IPS-15b (cell line): ENCODE data around the gene GORASP1.

Source experiments
- H3K27me3 ChIP-seq: one replicate; pipeline ENCODE4 v1.6.1; 2013; ENCODE audit warnings: low read length; ENCODE audit not compliant: control insufficient read depth, insufficient read depth
- H3K36me3 ChIP-seq: one replicate; pipeline ENCODE4 v1.6.1; 2013; ENCODE audit warnings: low read length; ENCODE audit not compliant: control insufficient read depth, insufficient read depth
- H3K4me1 ChIP-seq: one replicate; pipeline ENCODE4 v1.6.1; 2013; ENCODE audit warnings: mild to moderate bottlenecking, low read length; ENCODE audit not compliant: control insufficient read depth, insufficient read depth
- H3K4me3 ChIP-seq: one replicate; pipeline ENCODE4 v1.5.1; 2013; ENCODE audit warnings: low read depth, low read length
- H3K9ac ChIP-seq: one replicate; pipeline ENCODE4 v1.6.1; 2013; ENCODE audit warnings: low read depth, mild to moderate bottlenecking, low read length
- H3K9me3 ChIP-seq: one replicate; pipeline ENCODE4 v1.6.1; 2013; ENCODE audit warnings: mild to moderate bottlenecking, low read length; ENCODE audit not compliant: control insufficient read depth, insufficient read depth

GORASP1 gene

DNA sequence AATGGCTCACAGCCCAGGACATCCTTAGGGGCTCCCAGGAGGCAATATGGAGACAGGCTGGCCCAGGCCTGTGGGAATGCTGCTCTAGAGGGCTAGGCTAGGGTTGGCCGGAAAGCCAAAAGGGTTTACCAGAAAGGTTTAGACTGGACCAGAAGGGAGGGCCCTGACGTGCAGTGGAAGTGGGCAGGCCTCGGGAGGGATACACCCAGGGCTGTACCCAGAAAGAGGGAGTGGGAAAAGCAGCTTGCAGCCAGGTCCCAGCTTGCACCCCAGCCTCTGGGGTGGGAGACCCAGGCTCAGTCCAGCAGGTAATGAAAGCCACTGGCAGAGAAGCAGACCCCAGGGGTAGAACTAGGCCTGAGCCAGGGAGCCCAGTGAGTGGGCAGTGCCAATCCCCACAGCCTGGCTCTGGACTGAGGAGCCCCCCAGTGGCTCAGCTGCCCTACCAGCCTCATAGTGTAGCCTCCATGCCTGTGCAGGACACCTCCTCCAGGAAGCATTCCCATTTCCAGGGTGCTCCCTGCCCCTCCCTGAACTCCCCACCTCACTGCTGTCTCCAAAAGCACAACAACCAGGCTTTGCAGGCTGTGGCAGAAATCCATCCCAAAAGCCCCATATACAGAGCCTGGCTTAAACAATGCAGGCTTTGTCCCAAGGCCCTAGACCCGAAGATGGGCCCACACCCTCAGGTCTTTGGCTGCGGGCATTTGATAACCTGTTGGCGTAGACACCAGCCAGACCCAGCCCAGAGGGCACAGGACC is 3.5 kb downstream of the GORASP1 start:
- no peaks in the 10 kb centered on the region for H3K9me3 ChIP-seq
- peaks cover 3% of the 10 kb centered on the region for H3K4me1 ChIP-seq
- no peak overlapping the region for H3K4me3 ChIP-seq
- peaks cover 4% of the 10 kb centered on the region for H3K36me3 ChIP-seq
- H3K9ac ChIP-seq, result no peak overlapping the region
- peaks cover 15% of the 10 kb centered on the region for H3K27me3 ChIP-seq

DNA sequence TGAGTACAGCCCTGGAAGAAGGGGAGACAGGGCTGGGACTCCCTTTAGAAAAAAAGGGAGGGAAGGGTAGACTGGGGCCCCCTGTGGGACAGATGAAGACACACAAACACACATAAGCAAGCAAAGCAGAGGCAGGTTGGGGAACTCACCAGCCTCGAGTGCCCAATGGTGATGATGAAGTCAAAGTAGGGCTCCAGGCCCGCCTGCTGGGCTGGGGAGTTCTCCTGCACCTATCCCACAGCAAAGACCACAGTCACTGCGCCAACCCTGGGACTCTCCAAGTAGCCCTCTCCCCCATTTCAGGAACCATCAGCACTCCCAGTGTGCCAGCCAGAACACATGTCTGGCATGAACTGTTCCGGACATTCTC is 4.1 kb downstream of the GORASP1 start:
- no peak overlapping the region for H3K4me3 ChIP-seq
- H3K36me3 ChIP-seq, result peaks cover 10% of the 10 kb centered on the region
- peaks cover 12% of the 10 kb centered on the region for H3K27me3 ChIP-seq
- no peak overlapping the region for H3K9ac ChIP-seq
- no peaks in the 10 kb centered on the region for H3K9me3 ChIP-seq
- H3K4me1 ChIP-seq, result peaks cover 3% of the 10 kb centered on the region

DNA sequence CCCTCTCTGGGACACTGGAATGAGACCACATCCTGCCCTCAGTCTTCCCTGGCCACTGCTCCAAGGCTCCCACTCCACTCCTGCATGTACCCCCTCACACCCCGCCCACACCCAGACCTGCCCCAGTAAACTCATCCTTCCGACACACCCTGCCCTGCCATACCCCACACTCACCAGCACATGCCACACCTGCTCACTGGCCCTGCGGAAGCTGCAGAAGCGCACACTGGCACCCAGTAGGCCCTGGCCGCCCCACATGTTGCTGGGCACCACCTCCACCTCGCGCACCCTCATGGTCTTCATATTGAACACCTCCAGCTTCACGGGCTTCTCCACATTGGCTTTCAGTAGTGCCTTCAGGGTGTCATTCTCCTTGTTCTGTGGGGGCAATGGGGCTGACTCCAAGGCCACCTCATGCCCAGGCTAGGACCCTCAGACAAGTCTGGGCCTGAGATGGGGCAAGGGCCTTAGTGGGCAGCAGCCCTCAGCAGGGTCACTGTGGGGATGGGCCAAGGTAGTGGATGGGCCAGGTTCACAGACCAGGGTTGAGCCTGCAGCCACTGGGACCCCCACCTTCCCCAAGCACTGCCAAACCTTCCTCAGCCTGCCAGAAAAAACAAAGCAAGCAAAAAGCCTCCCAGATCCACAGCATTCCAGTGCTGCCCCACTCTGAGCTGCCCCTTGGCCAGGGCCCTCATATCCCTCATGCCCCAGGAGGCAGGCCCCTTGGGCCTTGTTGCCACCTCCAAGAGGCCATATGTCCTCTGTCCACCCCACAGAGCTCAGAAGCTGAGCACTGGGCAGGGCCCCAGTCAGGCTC is 4.7 kb downstream of the GORASP1 start:
- Histone ChIP-seq H3K4me1 (no peaks in the 10 kb centered on the region), H3K9ac (no peak overlapping the region), H3K4me3 (no peak overlapping the region), H3K9me3 (no peaks in the 10 kb centered on the region), H3K27me3 (peaks cover 8% of the 10 kb centered on the region), H3K36me3 (peaks cover 16% of the 10 kb centered on the region)

DNA sequence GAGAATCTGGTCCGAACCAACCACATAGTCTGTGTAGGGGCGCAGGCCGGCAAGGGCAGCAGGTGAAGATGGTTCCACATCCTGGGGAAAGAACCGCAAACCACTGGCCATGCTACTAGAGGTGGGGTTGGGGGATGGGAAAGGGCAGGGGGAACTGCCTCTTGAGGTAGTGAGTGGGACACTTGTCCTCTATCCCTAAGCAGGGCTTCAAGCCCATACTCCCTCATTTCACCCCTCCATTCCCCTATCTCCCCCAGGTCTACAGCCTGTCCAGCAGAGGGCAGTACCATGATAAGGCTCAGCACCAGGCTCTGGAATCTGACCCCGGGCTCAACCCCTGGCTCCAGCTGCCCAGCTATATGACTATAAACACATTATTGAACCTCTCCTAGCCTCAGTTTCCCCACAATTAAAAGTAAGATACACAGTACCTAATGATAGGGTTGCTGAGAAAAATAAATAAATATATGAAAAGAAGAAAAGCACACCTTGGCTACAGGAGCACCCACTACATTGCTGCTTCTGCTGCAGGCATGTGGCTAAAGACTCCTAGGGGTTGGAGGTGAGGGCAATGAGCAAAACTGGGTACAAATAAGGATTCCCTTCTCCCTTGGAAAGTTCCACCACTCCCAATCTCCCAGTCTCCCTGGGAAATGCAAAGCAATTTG is 6.3 kb downstream of the GORASP1 start:
- Histone ChIP-seq H3K27me3 (peaks cover 4% of the 10 kb centered on the region), H3K9ac (no peak overlapping the region), H3K4me3 (no peak overlapping the region), H3K4me1 (no peaks in the 10 kb centered on the region), H3K9me3 (no peaks in the 10 kb centered on the region), H3K36me3 (peaks cover 19% of the 10 kb centered on the region)

DNA sequence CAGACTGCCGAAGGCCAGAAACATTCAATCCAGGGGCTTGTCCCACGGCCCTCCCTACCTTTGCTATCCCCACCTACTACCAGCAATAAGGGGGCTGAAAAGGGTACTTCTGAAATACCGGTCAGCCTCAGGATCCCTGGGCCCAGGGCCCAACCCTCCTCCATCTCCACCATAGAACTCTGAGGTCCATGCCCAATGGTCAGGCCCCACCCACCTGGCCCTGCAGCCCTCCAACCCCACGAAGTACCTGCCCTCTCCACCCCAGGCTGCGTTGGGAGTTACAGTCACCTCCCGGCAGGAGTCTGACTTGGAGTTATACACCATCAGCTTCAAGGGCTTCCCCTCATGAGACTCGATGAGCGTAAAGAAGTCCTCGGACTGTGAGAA is 6.9 kb downstream of the GORASP1 start:
- peaks cover 19% of the 10 kb centered on the region for H3K36me3 ChIP-seq

DNA sequence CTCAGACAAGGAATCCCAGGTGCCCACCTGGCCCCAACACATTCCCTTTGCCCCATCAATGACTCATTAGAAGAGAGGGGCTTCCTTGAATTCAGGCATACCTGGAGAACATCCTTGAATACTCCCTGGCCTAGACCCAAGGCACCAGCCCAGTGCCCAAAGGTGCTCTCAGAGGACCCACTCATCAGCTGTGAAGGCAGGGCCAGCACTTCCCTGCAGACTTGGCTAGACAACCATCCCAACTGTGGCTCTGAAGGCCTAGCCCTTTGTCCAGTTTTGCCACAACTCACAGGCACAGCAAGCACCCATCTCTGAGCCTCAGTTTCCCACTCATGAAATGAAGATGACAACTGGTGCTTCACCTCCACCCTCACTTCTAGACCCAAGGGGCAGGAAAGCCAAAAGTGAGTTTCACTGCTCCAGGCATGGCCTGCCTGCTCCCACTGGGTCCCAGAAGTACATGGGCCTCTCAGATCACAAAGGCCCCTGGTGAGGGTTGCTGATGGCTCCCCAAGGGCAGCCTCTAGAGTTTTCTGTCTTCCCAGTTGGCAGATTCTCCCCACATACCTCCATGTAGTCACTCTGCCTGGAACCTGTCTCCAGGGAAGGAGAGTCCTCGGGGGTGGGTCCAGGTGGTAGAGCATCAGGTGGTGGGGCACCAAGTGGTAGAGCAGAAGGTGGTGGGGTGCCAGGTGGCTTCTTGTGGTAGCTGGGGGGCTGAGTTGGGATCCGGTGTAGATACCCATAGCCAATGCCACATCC is 7.5 kb downstream of the GORASP1 start:
- Histone ChIP-seq H3K27me3 (no peaks in the 10 kb centered on the region), H3K4me1 (no peaks in the 10 kb centered on the region), H3K4me3 (no peak overlapping the region), H3K36me3 (peaks cover 25% of the 10 kb centered on the region), H3K9ac (no peak overlapping the region), H3K9me3 (no peaks in the 10 kb centered on the region)

More for the DNA sequence above, 6.9 kb downstream of the GORASP1 start:
- Histone ChIP-seq H3K4me3 (no peak overlapping the region), H3K9ac (no peak overlapping the region), H3K4me1 (no peaks in the 10 kb centered on the region), H3K27me3 (no peaks in the 10 kb centered on the region), H3K9me3 (no peaks in the 10 kb centered on the region)

DNA sequence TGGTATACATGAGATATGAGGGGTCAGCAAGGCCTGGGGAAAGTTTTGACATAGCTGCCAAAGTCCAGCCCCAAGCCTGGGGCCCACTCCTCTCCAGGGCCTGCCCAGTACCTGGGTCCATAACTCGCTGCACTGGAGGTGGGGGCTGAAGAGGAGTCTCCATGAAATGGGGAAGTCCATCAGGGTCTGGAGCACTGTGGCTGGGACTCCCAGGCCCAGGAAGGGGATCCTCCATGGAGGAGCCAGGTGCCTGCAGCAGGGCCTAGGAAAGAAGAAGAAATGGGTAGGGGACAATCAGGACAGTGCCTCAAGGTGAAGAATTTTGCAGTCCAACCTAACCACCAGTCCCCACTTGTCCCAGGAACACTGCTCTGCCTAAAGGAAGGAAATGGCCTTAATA is 8.2 kb downstream of the GORASP1 start:
- Histone ChIP-seq H3K36me3 (peaks cover 25% of the 10 kb centered on the region), H3K27me3 (no peaks in the 10 kb centered on the region), H3K9me3 (no peaks in the 10 kb centered on the region), H3K9ac (no peak overlapping the region), H3K4me3 (no peak overlapping the region), H3K4me1 (no peaks in the 10 kb centered on the region)

DNA sequence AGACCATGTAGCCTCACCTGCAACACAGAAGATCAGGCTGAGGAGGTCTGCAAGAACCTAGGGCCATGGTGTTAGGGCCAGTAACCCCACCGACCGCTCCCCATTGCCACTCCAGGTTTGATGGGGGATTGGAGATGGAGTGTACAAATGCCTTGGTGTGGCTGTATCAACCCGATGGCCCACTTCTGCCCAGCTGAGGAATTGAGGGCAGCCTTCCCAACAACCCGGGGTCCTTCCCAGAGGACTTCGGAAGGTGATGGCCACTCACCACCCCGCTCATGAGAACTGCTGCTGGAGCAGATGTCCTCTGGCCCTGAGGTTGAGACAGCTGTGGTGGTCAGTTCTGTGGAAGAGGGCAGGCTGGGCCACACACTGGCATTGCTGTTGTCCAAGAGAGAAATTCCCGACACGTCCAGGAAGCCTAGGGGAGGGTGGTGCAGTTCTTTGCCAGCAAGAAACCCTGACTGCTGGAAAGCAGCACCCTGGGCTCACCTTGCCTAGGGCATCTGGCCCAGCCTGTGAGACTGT is 8.9 kb downstream of the GORASP1 start:
- Histone ChIP-seq H3K4me3 (no peak overlapping the region), H3K36me3 (peaks cover 25% of the 10 kb centered on the region), H3K27me3 (no peaks in the 10 kb centered on the region), H3K9ac (no peak overlapping the region), H3K4me1 (no peaks in the 10 kb centered on the region), H3K9me3 (no peaks in the 10 kb centered on the region)

DNA sequence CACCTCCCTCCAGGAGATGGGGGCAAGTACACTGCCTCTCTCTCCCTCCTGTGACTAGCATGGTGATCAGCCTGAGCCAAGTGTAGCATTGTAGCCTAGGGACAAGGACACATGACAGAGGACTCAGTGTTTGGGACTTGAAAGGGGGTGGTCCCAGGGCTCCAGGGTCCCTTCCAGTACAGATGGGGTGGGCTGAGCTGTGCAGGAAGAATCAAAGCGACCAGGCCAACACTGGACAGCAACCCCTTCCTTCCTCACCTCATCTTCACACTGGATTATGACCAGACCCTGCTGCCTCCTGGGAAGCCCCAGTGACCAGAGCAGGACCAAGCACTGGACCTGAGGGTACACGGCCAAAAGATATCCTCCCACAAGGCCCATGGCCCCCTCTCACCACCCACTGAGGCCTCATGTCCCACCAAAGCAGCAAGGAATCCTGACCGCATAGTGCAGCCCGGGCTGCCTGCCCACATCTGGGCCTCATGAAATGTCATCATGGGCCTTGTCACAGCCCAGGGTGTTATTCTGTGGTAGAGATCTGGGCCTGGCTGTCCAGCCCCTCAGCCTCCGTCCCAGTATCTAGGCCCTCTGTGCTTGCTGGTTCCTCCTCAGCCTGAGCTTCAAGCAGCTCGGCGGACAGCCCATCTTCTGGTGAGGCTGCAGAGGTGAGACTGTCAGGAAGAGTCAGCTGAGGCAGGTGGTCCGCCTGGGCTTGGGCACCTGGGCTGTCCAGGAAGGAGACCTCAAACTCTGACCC is 9.5 kb downstream of the GORASP1 start:
- no peaks in the 10 kb centered on the region for H3K27me3 ChIP-seq
- no peak overlapping the region for H3K4me3 ChIP-seq
- H3K4me1 ChIP-seq, result no peaks in the 10 kb centered on the region
- H3K9me3 ChIP-seq, result no peaks in the 10 kb centered on the region
- H3K36me3 ChIP-seq, result peaks cover 25% of the 10 kb centered on the region
- H3K9ac ChIP-seq, result no peak overlapping the region

DNA sequence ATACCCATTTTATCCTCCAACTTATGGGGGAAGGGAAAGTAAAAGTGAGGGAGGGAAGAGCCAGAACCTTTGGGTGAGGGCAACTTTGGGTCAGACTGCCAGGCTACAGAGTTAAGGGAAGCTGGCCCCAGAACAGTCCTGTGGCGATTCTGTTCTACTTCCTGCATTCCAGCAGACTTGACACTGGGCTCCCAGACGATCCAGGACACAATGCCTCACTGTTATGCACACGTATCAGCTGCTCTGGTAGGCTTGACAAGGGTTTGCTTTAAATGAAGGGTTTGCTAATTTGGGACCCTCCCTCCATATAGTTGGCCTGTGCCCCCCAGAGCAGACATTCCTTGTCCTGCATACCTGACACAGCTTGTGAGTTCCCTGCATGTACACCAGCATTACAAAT is 10.7 kb downstream of the GORASP1 start:
- Histone ChIP-seq H3K36me3 (peaks cover 25% of the 10 kb centered on the region), H3K27me3 (no peaks in the 10 kb centered on the region), H3K9me3 (no peaks in the 10 kb centered on the region), H3K9ac (no peak overlapping the region), H3K4me3 (no peak overlapping the region), H3K4me1 (no peaks in the 10 kb centered on the region)

DNA sequence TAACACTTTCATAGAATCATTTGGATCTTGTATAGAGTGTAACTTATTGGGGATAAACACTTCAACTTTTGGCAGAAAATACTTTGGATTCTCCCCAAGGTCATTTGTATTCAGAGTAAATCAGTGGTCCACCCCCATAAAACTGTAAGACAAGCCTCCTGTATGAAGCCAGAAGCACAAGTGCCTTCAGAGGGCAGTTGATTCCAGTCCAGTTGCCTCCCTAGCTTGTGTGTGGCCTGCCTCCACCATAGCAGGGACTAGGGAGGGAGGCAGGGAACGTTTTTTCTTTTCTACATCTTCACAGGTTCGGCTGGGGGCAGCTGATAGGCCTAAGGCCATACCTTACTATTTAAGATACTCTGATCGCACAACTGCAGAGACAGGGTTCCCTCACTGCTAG is 11.6 kb downstream of the GORASP1 start:
- H3K9ac ChIP-seq, result no peak overlapping the region
- no peaks in the 10 kb centered on the region for H3K9me3 ChIP-seq
- no peak overlapping the region for H3K4me3 ChIP-seq
- H3K36me3 ChIP-seq, result peaks cover 25% of the 10 kb centered on the region
- H3K27me3 ChIP-seq, result no peaks in the 10 kb centered on the region
- no peaks in the 10 kb centered on the region for H3K4me1 ChIP-seq
